HG03354 (cell line): ENCODE measurements around the gene CCDC152.
"Not testable (repeated sequence)": the region's sequence is repeated elsewhere in the genome, so short reads cannot be mapped to it uniquely, and the experiment has no call there.

ENCODE experiments used
- ATAC-seq: cut with Tn5 transposase; IDR thresholded peaks from one replicate; pipeline ENCODE4 v1.9.1; 2021; ENCODE audit warnings: mild to moderate bottlenecking; ENCODE audit not compliant: unreplicated experiment, poor library complexity, severe bottlenecking

The CCDC152 gene, protein sequence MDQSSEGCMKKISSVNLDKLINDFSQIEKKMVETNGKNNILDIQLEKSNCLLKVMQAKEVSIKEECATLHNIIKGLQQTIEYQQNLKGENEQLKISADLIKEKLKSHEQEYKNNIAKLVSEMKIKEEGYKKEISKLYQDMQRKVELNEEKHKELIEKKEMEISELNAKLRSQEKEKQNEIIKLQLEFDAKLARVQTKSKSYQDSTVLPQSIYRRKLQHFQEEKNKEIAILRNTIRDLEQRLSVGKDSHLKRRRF

DNA sequence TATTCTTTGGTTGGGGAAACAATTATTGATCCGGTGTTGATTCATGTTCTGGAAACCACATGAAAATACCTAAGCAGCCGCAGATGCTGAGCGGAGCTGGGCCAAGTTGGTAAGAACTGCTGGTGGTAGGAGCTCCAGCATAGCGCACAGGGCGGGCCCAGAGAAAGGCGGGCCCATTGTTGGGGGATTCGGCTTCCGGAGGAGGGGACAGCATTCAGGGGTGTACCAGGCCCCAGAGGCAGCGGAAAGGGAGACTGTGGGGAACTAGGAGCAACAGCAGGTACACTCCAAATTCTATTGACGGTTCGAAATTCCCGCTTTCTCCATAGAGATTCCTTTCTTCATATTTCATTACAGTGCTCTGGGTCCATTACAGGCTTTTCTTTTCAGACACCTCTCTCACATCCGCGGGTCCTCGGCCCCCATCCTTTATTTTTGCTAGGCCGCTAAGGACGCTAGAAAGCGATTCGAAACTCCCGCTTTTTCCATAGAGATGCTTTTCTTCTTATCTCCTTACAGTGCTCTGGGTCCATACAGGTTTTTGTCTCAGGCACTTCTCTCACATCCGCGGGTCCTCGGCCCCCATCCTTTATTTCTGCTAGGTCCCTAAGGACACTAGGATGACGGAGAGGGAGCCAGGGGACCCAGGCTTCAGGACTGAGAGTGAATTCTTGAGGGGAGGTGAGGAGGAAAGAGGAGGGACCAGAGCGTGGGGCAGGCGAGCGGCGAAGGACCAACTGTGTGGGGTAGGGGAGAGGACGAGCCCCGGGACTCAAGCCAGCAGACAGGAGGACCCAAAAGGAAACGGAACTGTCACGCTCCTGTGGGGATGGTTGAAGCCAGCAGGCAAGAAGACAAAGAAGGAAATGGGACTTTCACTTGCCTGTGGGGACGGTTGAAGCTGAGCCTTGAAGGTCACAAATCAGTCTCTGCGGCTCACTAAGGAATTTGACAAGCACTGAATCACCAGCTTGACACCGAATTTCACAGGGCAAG, at the start of gene CCDC152:
TSS of gene CCDC152 (plus strand) at position 213 of the 996 bp plus-strand sequence. CDS start 2,304 bp downstream, outside the sequence.
- peak; percentile 98 for ATAC-seq

DNA sequence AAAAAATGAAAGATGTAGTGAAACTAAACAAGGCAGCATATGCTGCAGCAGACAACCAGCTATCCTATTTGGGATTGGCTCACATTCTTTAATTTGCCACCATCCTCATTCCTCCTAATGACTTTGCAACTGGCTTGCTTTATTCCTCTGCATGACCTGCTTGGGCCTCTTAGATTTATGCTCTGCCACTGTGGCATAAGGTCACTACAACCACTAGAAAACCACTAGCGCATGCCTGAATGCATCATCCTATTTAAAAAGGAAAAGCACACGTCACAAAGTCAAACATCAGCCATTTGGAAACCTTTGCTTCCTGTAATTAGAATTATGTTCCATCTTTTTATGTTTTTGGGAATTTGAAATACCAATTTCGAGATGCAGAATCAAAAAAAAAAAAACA, 40.8 kb upstream of the CCDC152 start:
- ATAC-seq, result no peak

DNA sequence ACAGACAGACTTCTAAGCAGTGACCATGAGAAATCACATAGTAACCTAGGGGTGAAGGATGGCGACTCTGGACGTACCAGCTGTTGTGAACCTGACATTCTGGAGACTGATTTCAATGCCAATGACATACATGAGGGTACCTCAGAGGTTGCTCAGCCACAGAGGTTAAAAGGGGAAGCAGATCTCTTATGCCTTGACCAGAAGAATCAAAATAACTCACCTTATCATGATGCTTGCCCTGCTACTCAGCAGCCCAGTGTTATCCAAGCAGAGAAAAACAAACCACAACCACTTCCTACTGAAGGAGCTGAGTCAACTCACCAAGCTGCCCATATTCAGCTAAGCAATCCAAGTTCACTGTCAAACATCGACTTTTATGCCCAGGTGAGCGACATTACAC, 38.0 kb upstream of the CCDC152 start:
- ATAC-seq, result peak; percentile 95

DNA sequence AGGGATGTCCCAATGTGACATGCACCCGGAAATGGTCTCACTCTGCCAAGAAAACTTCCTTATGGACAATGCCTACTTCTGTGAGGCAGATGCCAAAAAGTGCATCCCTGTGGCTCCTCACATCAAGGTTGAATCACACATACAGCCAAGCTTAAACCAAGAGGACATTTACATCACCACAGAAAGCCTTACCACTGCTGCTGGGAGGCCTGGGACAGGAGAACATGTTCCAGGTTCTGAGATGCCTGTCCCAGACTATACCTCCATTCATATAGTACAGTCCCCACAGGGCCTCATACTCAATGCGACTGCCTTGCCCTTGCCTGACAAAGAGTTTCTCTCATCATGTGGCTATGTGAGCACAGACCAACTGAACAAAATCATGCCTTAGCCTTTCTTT, 37.6 kb upstream of the CCDC152 start:
- peak; percentile 15 for ATAC-seq

DNA sequence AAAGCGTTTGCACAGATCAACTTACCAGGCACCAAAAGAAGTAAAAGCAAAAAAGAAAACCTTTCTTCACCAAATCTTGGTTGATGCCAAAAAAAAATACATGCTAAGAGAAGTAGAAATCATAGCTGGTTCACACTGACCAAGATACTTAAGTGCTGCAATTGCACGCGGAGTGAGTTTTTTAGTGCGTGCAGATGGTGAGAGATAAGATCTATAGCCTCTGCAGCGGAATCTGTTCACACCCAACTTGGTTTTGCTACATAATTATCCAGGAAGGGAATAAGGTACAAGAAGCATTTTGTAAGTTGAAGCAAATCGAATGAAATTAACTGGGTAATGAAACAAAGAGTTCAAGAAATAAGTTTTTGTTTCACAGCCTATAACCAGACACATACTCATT, 36.4 kb upstream of the CCDC152 start:
- no peak for ATAC-seq

- ATAC-seq, result no peak
Measured at GRCh38 chr5:42721484-42721883, 35.1 kb upstream of the CCDC152 start.

DNA sequence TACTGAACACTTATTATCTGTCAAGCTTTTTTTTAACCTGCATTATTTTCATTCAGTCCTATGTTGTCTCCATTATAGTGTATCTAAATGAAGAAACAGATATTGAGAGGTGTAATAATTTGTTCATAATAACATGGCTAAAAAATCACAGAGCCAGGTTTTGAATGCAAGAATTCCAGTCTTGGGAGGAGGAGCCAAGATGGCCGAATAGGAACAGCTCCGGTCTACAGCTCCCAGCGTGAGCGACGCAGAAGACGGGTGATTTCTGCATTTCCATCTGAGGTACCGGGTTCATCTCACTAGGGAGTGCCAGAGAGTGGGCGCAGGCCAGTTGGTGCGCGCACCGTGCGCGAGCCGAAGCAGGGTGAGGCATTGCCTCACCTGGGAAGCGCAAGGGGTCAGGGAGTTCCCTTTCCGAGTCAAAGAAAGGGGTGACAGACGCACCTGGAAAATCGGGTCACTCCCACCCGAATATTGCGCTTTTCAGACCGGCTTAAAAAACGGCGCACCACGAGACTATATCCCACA, 22.0 kb upstream of the CCDC152 start:
- not testable (repeated sequence) for ATAC-seq

- no peak for ATAC-seq
Measured at GRCh38 chr5:42740920-42741319, 15.7 kb upstream of the CCDC152 start.

- ATAC-seq, result no peak
Measured at GRCh38 chr5:42745426-42745825, 11.2 kb upstream of the CCDC152 start.

- ATAC-seq, result no peak
Measured at GRCh38 chr5:42745856-42746255, 10.8 kb upstream of the CCDC152 start.

DNA sequence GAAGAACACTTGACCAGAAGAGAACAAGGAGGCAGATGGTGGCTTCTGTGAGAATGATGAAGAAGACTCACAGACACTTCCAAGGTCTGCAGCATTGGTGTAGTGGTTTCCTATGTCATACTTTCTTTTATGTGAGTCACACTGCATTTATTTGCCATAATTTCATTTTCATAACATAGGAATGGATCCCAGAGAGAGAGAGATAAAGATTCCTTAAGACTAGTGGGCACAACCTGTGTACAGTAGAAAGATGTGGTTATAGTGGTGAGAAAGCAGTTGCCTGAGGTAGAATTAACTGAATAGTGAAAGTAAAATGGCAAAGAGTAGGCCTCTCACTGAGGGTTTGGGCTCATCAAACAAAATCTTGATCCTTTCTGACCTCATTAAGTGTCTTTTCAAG, 7.6 kb upstream of the CCDC152 start:
- ATAC-seq, result peak; percentile 66

- ATAC-seq, result no peak
Measured at GRCh38 chr5:42750507-42750906, 6.1 kb upstream of the CCDC152 start.

DNA sequence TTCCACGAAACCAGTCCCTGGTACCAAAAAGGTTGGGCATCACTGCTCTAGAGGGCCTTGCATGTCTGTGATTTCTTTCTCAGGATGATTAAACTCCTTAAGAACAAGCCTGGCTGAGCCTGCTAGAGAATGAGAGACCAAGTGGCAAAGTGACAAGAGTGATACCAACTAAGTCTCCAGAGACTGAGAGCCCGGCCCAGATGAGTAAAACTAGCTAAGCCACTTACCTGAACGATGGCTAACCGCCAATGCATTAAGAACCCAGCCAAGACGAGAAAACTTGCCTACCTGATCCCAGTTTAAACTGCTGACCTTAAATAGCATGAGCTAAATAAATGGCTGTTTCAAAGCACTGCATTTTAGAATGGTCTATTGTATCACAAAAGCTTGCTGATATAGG, 5.6 kb upstream of the CCDC152 start:
- ATAC-seq, result no peak

GRCh38 chr5:42753099-42753498, 3.5 kb upstream of the CCDC152 start:
- no peak for ATAC-seq

GRCh38 chr5:42759456-42759855, 2.8 kb downstream of the CCDC152 start:
- ATAC-seq, result no peak

DNA sequence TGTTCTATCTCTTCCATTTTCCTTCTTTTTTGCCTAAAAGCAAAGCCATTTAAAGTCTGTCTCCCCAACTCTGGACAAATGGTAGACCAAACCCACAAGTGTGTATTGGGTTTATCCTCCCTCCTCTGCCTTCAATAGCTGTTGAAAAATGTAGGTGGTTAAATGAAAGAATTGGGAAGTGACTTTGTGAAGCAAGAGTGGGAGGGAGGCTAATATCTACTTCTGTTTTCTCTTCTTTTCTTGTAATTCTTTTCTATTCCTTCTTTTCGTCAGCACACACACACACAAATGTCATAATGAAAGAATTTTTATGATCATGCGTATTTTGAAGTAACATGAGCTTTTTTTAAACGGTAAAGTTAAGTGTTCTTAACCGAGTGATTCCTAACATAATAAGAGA, 3.8 kb downstream of the CCDC152 start:
- ATAC-seq, result no peak

GRCh38 chr5:42761791-42762190, 5.2 kb downstream of the CCDC152 start:
- ATAC-seq, result no peak

DNA sequence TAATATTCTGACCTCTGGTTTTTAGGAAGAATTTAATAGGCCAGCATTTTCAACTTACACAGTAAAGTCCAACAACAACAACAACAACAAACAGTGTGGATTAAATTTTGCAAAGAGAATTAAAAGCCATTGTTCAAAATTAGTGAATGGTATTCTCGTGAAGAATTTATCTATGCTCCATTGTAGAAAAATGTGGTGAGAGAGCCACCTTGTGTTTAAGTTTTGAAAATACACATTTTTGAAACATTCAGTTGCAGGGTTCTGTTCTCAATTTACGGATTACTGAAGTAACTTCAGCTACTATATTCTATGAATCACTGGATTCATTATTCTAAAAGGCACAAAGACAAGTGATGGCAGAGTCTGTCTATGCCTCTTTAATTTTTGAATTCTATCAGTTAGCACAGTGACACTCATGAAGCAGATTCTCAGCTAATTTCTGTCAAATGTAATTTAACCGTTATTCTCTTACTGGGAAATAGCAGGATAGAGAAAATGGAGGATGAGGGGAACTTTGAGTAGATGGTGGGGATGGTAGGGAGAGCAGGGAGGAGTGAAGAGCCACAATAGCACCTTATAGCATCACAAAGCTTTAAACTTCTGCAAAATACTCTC, 11.0 kb downstream of the CCDC152 start:
- ATAC-seq, result peak; percentile 72

GRCh38 chr5:42768106-42768504, 11.5 kb downstream of the CCDC152 start:
- ATAC-seq, result no peak

- ATAC-seq, result no peak
Measured at GRCh38 chr5:42770003-42770402, 13.4 kb downstream of the CCDC152 start.
